ENCODE measurements around the gene DSE. TPM values are rescaled to one million over a fixed set of nuclear protein-coding genes. Genes with fewer than 3 reads are reported as not detected.

The DSE gene
- total RNA-seq, 1 donor from 2014 or later = 3.1 TPM

GRCh38 chr6:116411284-116411623 is 40.5 kb downstream of the DSE start:
- Mint-ChIP-seq H3K36me3 (ENCODE audit: low read depth) (no peaks in the 10 kb centered on the region), H3K4me3 (no peak overlapping the region), H3K27ac (no peak overlapping the region), H3K9me3 (no peaks in the 10 kb centered on the region), H3K27me3 (ENCODE audit: insufficient read depth) (peaks cover 5% of the 10 kb centered on the region), H3K4me1 (ENCODE audit: low read depth) (no peaks in the 10 kb centered on the region)
- no peak for DNase-seq (ENCODE audit: low spot score)
- intact Hi-C loops (cut with micrococcal nuclease) = no loop called here

DNA sequence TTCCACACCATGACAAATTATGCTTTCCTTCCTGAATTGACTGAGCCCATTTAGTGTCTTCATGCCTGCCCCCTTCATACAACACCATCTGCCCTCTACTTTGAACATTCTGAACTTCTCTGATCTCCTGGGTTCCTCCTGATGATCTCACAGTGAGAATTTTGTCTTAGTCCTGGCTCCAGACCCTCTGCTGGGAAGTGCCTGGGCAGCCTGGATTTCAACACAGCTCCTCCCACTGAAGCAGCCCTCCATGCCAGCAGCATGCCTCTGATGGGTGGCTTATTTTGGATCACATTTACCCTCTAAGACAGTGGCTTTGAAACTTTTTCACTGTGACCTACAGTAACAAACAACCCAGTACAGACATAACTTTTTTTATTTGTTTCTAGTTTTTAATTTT is 41.5 kb downstream of the DSE start:
- H3K4me3 Mint-ChIP-seq = no peak overlapping the region

DNA sequence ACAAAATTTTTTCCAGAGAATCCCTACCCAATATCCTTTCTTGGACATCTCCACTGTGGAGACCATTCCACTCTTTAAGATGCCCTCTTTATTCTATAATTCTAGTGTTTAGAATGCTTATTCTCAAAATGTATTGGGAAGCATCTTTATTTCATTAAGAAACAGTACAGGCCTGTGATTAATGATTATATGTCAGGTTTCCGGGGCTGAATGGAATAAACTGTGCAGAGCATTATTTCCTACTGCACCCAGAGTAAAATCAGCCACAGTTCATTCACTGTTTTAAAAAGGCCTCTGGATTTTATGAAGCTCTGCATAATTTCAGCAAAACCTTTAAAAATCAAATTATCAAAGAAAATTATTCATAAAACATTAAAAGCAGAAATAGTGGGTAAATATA is 42.6 kb downstream of the DSE start:
- Mint-ChIP-seq H3K4me3 (no peak overlapping the region), H3K27ac (no peak overlapping the region), H3K9me3 (no peaks in the 10 kb centered on the region), H3K36me3 (ENCODE audit: low read depth) (no peaks in the 10 kb centered on the region), H3K4me1 (ENCODE audit: low read depth) (no peaks in the 10 kb centered on the region), H3K27me3 (ENCODE audit: insufficient read depth) (peaks cover 3% of the 10 kb centered on the region)
- no peak for DNase-seq (ENCODE audit: low spot score)
- intact Hi-C loops (cut with micrococcal nuclease) = no loop called here

More for the DNA sequence above, 41.5 kb downstream of the DSE start:
- H3K27me3 Mint-ChIP-seq (ENCODE audit: insufficient read depth) = peaks cover 3% of the 10 kb centered on the region
- H3K4me1 Mint-ChIP-seq (ENCODE audit: low read depth) = no peaks in the 10 kb centered on the region
- no peaks in the 10 kb centered on the region for H3K9me3 Mint-ChIP-seq
- no peak overlapping the region for H3K27ac Mint-ChIP-seq
- DNase-seq (ENCODE audit: low spot score) = no peak
- H3K36me3 Mint-ChIP-seq (ENCODE audit: low read depth) = no peaks in the 10 kb centered on the region
- intact Hi-C loops (cut with micrococcal nuclease) = no loop called here

DNA sequence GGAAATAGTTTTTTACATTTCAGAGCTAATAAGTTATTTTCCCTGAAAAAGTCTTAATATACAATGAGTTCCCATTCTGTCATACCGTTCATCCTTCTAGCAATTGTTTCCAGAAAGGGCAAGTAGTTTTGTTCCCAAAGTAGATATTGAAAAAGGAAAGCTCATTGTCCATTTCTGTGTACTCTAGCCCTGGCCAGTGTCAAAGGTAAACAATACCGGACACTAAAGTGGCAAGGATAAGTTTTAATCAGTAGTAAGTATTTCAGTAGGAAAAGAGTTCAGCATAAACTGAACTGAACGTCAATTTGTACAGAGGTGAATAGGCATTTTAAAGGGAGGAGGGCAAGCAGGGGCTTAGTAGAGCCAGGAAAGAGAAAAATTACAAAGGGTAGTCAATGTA is 46.9 kb downstream of the DSE start:
- no peaks in the 10 kb centered on the region for H3K4me1 Mint-ChIP-seq (ENCODE audit: low read depth)
- H3K4me3 Mint-ChIP-seq = no peak overlapping the region
- H3K27ac Mint-ChIP-seq = no peak overlapping the region
- H3K36me3 Mint-ChIP-seq (ENCODE audit: low read depth) = no peaks in the 10 kb centered on the region
- intact Hi-C loops (cut with micrococcal nuclease) = no loop called here
- no peaks in the 10 kb centered on the region for H3K9me3 Mint-ChIP-seq
- H3K27me3 Mint-ChIP-seq (ENCODE audit: insufficient read depth) = peaks cover 3% of the 10 kb centered on the region
- no peak for DNase-seq (ENCODE audit: low spot score)

DNA sequence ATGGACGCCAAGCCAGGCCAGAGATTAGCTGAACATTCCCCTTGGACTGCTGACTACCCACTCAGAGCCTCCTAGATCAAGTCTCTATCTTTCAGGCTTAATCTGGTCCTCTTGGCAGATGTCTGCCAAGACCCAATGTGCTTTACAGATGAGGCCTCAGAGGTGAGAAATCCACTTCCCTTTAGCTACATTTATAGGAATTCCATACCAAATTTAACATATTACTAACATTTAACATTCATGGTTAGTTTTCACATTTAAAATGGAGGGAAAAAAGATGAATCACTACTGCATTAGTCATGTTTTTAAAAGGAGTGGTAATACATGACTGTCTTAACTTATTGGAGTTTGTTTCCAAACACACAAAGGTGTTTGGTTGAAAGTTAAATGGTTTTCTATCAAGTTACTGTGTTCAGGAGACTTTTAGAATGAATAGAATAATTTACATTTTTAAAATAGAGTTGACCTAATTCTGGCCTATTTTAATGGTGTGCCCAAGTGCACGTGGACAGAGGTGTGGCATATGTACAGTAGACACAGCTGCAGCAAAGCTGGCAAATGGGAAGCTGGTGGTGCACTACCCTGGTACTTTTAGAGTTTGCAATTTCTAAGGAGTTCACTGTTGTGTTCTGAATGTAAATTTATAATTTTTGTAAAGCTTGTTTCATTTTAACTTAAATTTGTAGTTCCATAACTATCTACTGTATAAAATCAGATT is 48.5 kb downstream of the DSE start:
- no peak for DNase-seq (ENCODE audit: low spot score)
- intact Hi-C loops (cut with micrococcal nuclease) = no loop called here
- Mint-ChIP-seq H3K4me3 (no peak overlapping the region), H3K27me3 (ENCODE audit: insufficient read depth) (peaks cover 3% of the 10 kb centered on the region), H3K4me1 (ENCODE audit: low read depth) (no peaks in the 10 kb centered on the region), H3K36me3 (ENCODE audit: low read depth) (no peaks in the 10 kb centered on the region), H3K9me3 (no peaks in the 10 kb centered on the region), H3K27ac (no peak overlapping the region)

DNA sequence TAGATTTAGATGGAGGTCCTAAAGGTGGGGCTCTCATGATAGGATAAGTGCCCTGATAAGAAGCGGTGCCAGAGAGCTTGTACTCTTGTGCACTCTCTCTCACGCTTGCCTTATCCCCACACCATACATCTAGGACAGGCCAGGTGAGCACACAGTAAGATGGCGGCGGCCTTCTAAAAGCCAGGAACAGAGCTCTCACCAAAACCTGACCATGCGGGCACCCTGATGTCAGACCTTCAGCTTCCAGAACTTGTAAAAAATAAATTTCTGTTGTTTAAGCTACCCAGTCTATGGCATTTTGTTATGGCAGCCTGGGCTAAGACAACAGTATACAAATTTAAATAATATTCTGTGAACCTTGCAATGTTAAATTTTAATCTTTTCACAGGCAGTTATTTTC is 49.6 kb downstream of the DSE start:
- peaks cover 3% of the 10 kb centered on the region for H3K27me3 Mint-ChIP-seq (ENCODE audit: insufficient read depth)
- intact Hi-C loops (cut with micrococcal nuclease) = no loop called here

DNA sequence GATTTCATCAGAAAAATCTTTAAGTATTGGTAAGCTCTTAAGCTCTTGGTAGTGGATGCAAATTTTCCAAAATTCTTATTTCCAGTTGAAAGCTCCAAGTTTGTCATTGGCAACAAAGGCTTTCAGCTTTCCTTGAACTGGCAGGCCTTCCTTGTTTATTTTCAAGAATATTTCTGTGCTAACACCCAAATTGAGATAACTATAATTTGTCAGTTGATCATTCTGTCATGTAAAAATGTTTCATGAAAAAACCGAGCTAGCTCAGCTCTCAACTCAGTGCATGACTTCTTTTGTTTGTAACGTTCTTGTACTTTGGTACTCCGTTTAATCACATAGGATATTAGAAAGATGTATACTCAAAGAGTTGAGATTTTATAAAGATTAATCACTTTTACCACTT is 51.5 kb downstream of the DSE start:
- intact Hi-C loops (cut with micrococcal nuclease) = no loop called here
- no peaks in the 10 kb centered on the region for H3K9me3 Mint-ChIP-seq
- H3K27ac Mint-ChIP-seq = no peak overlapping the region

More for the DNA sequence above, 49.6 kb downstream of the DSE start:
- H3K9me3 Mint-ChIP-seq = no peaks in the 10 kb centered on the region
- H3K27ac Mint-ChIP-seq = no peak overlapping the region
- no peaks in the 10 kb centered on the region for H3K36me3 Mint-ChIP-seq (ENCODE audit: low read depth)
- no peak overlapping the region for H3K4me3 Mint-ChIP-seq
- no peak for DNase-seq (ENCODE audit: low spot score)
- H3K4me1 Mint-ChIP-seq (ENCODE audit: low read depth) = no peaks in the 10 kb centered on the region

DNA sequence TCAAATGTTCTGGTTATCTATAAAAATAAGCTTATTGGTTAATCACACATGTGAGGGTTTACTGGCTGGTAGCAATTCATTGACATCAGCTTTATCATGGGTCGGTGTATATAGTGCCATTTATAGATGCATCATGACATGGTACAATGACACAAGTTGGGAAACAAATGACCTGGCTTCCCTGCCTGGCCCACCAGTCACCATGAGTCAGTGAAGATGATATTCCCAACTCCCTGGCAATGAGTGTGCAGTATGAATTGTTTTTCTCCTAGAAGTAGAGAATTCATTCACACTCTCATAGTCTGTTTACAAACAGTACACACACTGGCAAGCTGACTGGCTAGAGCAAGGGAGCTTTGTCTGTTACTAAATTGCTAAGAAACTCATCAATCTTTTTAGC is 53.3 kb downstream of the DSE start:
- Mint-ChIP-seq H3K4me3 (no peak overlapping the region), H3K4me1 (ENCODE audit: low read depth) (no peaks in the 10 kb centered on the region), H3K27me3 (ENCODE audit: insufficient read depth) (peaks cover 5% of the 10 kb centered on the region), H3K27ac (no peak overlapping the region), H3K36me3 (ENCODE audit: low read depth) (no peaks in the 10 kb centered on the region), H3K9me3 (no peaks in the 10 kb centered on the region)
- intact Hi-C loops (cut with micrococcal nuclease) = no loop called here
- no peak for DNase-seq (ENCODE audit: low spot score)

More for the DNA sequence above, 51.5 kb downstream of the DSE start:
- Mint-ChIP-seq H3K4me1 (ENCODE audit: low read depth) (no peaks in the 10 kb centered on the region), H3K4me3 (no peak overlapping the region), H3K36me3 (ENCODE audit: low read depth) (no peaks in the 10 kb centered on the region), H3K27me3 (ENCODE audit: insufficient read depth) (peaks cover 3% of the 10 kb centered on the region)
- DNase-seq (ENCODE audit: low spot score) = no peak

- no peak for DNase-seq (ENCODE audit: low spot score)
- intact Hi-C loops (cut with micrococcal nuclease) = no loop called here
- Mint-ChIP-seq H3K4me1 (ENCODE audit: low read depth) (no peaks in the 10 kb centered on the region), H3K27ac (no peak overlapping the region), H3K36me3 (ENCODE audit: low read depth) (no peaks in the 10 kb centered on the region), H3K9me3 (no peaks in the 10 kb centered on the region), H3K4me3 (no peak overlapping the region), H3K27me3 (ENCODE audit: insufficient read depth) (peaks cover 7% of the 10 kb centered on the region)
Observed at GRCh38 chr6:116426551-116426950, 55.8 kb downstream of the DSE start.

GRCh38 chr6:116429111-116429510 is 58.4 kb downstream of the DSE start:
- H3K4me3 Mint-ChIP-seq = no peak overlapping the region
- H3K9me3 Mint-ChIP-seq = no peaks in the 10 kb centered on the region
- no peaks in the 10 kb centered on the region for H3K4me1 Mint-ChIP-seq (ENCODE audit: low read depth)
- intact Hi-C loops (cut with micrococcal nuclease) = no loop called here
- no peak overlapping the region for H3K27ac Mint-ChIP-seq
- H3K27me3 Mint-ChIP-seq (ENCODE audit: insufficient read depth) = peaks cover 7% of the 10 kb centered on the region
- DNase-seq (ENCODE audit: low spot score) = no peak
- no peaks in the 10 kb centered on the region for H3K36me3 Mint-ChIP-seq (ENCODE audit: low read depth)

GRCh38 chr6:116430860-116431259 is 60.1 kb downstream of the DSE start:
- no peaks in the 10 kb centered on the region for H3K4me1 Mint-ChIP-seq (ENCODE audit: low read depth)
- no peak for DNase-seq (ENCODE audit: low spot score)
- H3K27me3 Mint-ChIP-seq (ENCODE audit: insufficient read depth) = peaks cover 7% of the 10 kb centered on the region
- intact Hi-C loops (cut with micrococcal nuclease) = no loop called here
- no peaks in the 10 kb centered on the region for H3K9me3 Mint-ChIP-seq
- no peak overlapping the region for H3K4me3 Mint-ChIP-seq
- no peak overlapping the region for H3K27ac Mint-ChIP-seq
- no peaks in the 10 kb centered on the region for H3K36me3 Mint-ChIP-seq (ENCODE audit: low read depth)

DNA sequence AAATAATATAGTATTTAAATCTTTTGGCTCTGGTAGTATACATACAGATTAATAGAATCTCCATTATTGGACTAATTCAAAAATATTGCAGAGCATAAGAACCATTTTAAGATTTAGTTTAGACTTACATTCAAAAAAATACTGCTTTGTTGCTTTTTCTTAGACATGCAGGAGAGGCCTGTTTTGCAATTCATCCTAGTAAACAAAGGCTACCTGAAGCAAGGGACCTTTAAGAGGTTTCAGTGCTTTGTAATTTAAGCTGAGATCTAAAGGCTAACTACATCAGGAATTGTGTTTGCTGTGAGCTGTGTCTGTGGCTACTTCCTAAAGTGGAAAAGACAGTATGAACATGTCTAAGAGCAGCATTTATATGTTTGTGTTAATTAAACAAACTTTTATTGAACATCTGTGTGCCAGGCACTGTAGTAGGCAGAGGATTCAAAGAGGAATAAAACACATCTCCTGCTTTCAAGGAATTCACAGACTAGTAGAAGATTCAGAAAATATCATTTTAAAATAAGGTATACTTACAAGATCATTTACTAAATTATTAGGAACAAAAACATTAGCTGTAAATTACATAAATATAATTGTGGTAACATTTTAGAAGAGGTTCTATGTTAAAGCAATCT is 61.3 kb downstream of the DSE start:
- no peak for DNase-seq (ENCODE audit: low spot score)
- H3K4me1 Mint-ChIP-seq (ENCODE audit: low read depth) = no peaks in the 10 kb centered on the region
- intact Hi-C loops (cut with micrococcal nuclease) = no loop called here
- no peak overlapping the region for H3K4me3 Mint-ChIP-seq
- no peaks in the 10 kb centered on the region for H3K36me3 Mint-ChIP-seq (ENCODE audit: low read depth)
- H3K9me3 Mint-ChIP-seq = no peaks in the 10 kb centered on the region
- no peak overlapping the region for H3K27ac Mint-ChIP-seq
- H3K27me3 Mint-ChIP-seq (ENCODE audit: insufficient read depth) = peaks cover 8% of the 10 kb centered on the region

GRCh38 chr6:116433206-116433712 is 62.5 kb downstream of the DSE start:
- Mint-ChIP-seq H3K36me3 (ENCODE audit: low read depth) (no peaks in the 10 kb centered on the region), H3K4me1 (ENCODE audit: low read depth) (no peaks in the 10 kb centered on the region), H3K4me3 (no peak overlapping the region), H3K9me3 (no peaks in the 10 kb centered on the region), H3K27me3 (ENCODE audit: insufficient read depth) (peaks cover 10% of the 10 kb centered on the region), H3K27ac (no peak overlapping the region)
- intact Hi-C loops (cut with micrococcal nuclease) = no loop called here
- no peak for DNase-seq (ENCODE audit: low spot score)

Measured in activated T-helper 1 cell treated with anti-CD3 and anti-CD28 coated beads, Interleukin-12 subunit alpha, Interleukin-12 subunit beta, Interleukin-2, Interleukin-4 antibody, amounts not matched to agents 30 ng/mL and 10 ng/mL and 1 ng/mL, durations not matched to agents 14 hours and 24 hours and 36 hours (primary cell).